GM18951 (cell line): Measurements from ENCODE around the gene FGGY.
"Not testable (repeated sequence)": the region's sequence is repeated elsewhere in the genome, so short reads cannot be mapped to it uniquely, and the experiment has no call there.

Experiments used
- POLR2A ChIP-seq: IDR thresholded peaks from 4 replicates; pipeline ENCODE4 v1.6.1; 2011; ENCODE audit warnings: mild to moderate bottlenecking; ENCODE audit not compliant: insufficient read length, insufficient read depth; ENCODE audit errors: extremely low read depth
- in situ Hi-C: fragments of 300-500 bp; cut with MboI; formaldehyde crosslinking; loops from one replicate; pipeline ENCODE4 v1.12.0; 2022; ENCODE audit warnings: low sequenced_read_pairs, mixed read lengths, inconsistent platforms; ENCODE audit not compliant: unreplicated experiment

FGGY gene

DNA sequence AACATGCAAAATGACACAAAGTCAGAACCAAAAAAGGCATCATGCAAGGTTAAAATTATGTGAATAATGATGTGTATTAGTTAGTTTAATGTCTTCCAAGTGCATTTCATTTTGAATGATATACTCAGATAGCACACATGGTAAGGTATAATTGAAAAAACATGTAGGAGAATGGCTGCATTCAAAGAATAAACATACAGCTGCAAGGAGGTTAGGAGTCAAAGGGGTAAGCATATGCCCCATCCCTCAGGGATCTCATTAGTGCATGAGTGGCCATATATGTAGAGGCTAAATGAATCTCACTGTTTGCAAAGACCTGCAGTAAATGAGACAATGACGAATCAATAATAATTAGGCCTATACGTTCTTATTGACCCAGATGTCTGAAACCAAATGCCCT is 338.2 kb downstream of the FGGY start:
- no peak for TF ChIP-seq POLR2A
- in situ Hi-C loops = no loop called here

DNA sequence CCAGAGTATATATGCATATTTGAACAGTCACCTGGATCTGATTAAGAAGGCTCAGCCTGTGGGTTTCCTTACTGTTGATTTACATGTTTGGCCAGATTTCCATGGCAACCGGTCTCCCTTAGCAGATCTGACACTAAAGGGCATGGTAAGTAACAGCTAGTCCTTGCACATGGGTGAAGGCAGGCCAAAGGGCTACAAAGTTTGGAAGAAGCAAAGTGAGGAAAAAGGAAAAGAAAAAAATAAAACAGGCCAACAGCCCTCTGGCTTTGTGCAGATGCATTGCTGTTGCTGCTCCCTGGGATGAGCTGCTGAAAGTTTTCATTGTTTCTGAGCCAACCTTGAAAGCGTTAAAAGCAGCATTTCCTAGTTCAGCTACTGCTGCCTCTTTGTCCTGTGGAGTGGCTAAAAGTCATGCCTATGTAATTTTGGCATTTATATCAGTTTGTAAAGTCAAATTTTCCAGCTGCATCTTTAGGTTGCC is 341.4 kb downstream of the FGGY start:
- TF ChIP-seq POLR2A = no peak
- in situ Hi-C loops = no loop called here

- in situ Hi-C loops = no loop called here
These were observed 342.4 kb downstream of the FGGY start for GRCh38 chr1:59639266-59639665.

DNA sequence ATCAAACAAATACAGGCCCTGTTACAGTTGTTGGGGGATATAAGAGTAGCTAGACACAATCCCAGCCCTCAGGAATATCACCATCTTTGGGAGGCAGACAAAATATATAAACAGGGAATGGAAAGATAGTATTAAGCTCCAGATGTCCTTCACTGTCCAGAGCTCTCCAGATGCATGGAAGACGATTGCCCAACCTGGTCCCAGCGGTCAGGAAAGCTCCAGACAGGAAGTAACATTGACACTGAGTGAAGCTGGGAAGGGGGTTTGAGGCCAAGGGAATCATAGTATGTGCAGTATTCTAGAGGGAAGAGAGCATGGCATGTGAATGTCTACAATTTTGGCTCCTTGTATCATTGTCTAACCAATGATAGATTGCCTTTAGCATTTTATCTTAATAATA is 344.0 kb downstream of the FGGY start:
- no peak for TF ChIP-seq POLR2A
- in situ Hi-C loops = no loop called here

More at GRCh38 chr1:59639266-59639665, 342.4 kb downstream of the FGGY start:
- TF ChIP-seq POLR2A = no peak

- TF ChIP-seq POLR2A = no peak
- in situ Hi-C loops = no loop called here
These were observed 344.9 kb downstream of the FGGY start for GRCh38 chr1:59641836-59642235.

DNA sequence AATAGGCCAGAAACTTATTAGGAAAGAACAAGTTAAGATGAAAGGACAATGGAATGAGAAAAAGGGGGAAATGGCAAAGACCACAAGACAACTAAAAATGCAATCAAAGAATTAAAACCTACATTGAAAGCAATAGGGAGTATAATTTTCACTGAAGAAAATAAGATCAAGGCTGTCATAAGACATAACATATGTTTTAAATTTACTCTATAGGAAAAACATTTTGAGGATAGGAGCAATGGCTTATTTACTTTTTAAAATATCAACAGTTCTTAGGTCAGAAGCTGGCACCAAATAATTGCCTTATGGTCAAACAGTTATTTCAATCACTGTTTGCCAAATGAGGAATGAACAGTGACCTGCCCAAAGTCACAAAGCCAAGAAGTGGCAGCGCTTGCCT is 346.6 kb downstream of the FGGY start:
- no peak for TF ChIP-seq POLR2A

GRCh38 chr1:59645893-59646292 is 349.0 kb downstream of the FGGY start:
- in situ Hi-C loops = no loop called here

More for the DNA sequence above, 346.6 kb downstream of the FGGY start:
- in situ Hi-C loops = no loop called here

GRCh38 chr1:59653142-59653958 is 356.5 kb downstream of the FGGY start:
- in situ Hi-C loops = not testable (repeated sequence)

More at GRCh38 chr1:59645893-59646292, 349.0 kb downstream of the FGGY start:
- TF ChIP-seq POLR2A = no peak

GRCh38 chr1:59653968-59654367 is 357.1 kb downstream of the FGGY start:
- no peak for TF ChIP-seq POLR2A
- in situ Hi-C loops = no loop called here

DNA sequence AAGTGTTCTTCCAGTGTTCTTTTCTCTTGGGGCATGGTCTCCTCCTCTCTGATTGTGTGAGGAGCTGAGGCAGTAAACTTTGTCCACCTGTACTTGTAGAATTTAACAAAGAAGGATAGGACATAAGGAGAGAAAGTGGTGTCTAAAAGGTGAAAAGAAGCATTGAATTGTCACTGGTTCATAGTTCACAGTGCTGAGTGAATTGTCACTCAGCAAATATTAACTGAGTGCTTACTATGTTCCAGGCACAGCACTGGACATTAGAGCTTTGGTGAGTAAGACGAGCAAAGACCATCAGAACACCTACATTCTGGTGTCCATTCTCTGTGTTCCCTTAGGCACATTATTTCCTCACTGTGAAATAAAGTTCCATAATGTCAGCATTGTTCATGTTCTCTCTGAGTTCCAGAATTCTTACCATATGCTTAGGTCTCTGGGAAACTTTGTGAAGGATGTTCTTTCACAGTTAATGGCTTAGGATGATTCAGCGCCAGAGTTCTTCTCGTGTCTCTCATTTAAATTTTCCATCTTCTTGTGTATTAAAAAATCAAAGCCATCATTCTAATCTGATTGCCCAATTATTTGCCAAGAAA is 361.1 kb downstream of the FGGY start:
- in situ Hi-C loops = no loop called here
- TF ChIP-seq POLR2A = no peak

- in situ Hi-C loops = no loop called here
- no peak for TF ChIP-seq POLR2A
These were observed 367.3 kb downstream of the FGGY start for GRCh38 chr1:59664166-59664565.

- in situ Hi-C loops = no loop called here
- TF ChIP-seq POLR2A = no peak
These were observed 369.2 kb downstream of the FGGY start for GRCh38 chr1:59666106-59666505.

DNA sequence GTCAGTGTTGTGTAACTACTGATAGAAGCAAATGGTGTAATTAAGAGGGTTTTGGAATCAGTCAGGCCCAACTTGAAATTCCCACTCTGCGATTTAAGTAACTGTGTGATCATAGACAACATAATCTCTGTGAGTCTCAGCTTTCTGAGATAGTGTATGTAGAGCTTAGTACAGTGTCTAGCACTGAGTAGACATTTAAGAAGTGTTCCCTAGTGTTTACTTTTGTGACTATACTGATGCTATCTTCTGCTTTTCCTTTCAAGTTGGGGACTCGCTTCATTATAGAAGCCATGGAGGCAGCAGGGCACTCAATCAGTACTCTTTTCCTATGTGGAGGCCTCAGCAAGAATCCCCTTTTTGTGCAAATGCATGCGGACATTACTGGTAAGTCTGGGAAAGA is 370.1 kb downstream of the FGGY start:
- no peak for TF ChIP-seq POLR2A
- in situ Hi-C loops = no loop called here

- in situ Hi-C loops = no loop called here
These were observed 372.9 kb downstream of the FGGY start for GRCh38 chr1:59669752-59670312.

DNA sequence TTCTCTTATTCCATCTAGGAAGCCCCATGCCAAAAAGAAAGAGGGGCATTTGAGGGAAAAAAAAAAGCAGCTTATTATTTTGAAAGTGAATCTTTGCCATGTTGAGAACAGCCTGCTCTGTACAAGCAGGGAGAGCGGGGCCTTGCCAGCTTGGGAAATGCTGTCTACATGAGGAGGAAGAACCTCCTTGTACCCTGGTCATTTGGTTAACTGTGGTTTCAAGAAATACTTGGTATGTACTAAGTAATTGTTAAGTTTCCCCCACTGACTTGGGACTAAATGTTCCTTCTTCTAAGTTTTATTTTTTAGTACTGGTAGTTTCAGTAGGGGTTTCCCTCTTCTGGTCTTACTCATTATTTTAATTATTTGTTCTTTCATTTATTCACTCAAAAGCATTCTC is 373.8 kb downstream of the FGGY start:
- in situ Hi-C loops = no loop called here
- TF ChIP-seq POLR2A = no peak

More at GRCh38 chr1:59669752-59670312, 372.9 kb downstream of the FGGY start:
- no peak for TF ChIP-seq POLR2A
